ENCODE results near the gene STEAP1B.
"Not testable (repeated sequence)": the region's sequence is repeated elsewhere in the genome, so short reads cannot be mapped to it uniquely, and the experiment has no call there.

The STEAP1B gene

DNA sequence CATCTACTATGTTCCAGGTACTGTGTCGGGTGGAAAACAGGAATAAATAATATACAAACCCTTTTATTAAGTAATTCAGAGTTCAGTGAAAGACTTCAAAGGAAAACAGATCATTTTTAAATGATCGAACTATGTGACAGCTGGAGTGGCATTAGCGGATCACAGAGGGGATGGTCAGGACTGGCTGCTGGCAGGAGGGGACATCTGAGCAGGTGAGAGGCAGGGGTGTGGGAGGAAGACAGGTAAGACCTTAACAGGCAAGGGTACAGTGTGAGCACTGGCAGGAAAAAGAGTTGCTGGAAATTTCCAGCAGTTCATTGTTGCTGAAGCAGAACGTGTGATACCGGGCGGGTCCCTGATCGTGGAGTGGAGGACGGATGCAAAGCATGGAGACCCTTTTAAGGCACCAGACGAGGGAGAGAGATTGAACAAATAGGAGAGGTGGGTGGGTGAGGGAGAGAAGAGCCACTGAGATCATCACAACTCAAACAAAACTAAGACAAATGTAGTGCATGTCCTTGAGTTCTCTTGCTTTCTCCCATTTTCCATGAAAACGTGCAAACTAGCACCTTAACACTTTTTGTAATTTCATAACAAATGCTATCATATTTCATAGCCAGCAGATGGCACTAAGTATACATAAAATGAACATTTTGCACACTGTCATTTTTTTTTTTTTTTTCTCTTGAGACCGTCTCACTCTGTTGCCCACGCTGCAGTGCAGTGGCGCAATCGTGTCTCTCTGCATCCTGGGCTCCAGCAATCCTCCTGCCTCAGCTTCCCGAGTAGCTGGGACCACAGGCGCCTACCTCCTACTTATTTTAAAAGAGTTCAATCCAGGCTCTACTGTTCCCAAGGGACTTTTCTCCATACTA, 23.7 kb upstream of the STEAP1B start:
- not testable (repeated sequence) for H3K9ac ChIP-seq (ENCODE audit: low read length); H3K27me3 ChIP-seq (ENCODE audit: control insufficient read depth in 1 of 2, insufficient read depth in 2 of 2, low read length in 2 of 2); H3K4me1 ChIP-seq (ENCODE audit: insufficient read depth, low read length); H3K9me3 ChIP-seq (ENCODE audit: low read length); H3K27ac ChIP-seq (ENCODE audit: low read depth, low read length); H3K36me3 ChIP-seq (ENCODE audit: insufficient read depth, low read length); H3K4me3 ChIP-seq (ENCODE audit: low read depth in 1 of 2, low read length in 2 of 2)

- H3K27me3 ChIP-seq (ENCODE audit: control insufficient read depth in 1 of 2, insufficient read depth in 2 of 2, low read length in 2 of 2); H3K4me1 ChIP-seq (ENCODE audit: insufficient read depth, low read length); H3K9me3 ChIP-seq (ENCODE audit: low read length); H3K27ac ChIP-seq (ENCODE audit: low read depth, low read length); H3K4me3 ChIP-seq (ENCODE audit: low read depth in 1 of 2, low read length in 2 of 2); H3K36me3 ChIP-seq (ENCODE audit: insufficient read depth, low read length); H3K9ac ChIP-seq (ENCODE audit: low read length): not testable (repeated sequence)
These were observed 19.6 kb upstream of the STEAP1B start for GRCh38 chr7:22519560-22519959.

- not testable (repeated sequence) for H3K27me3 ChIP-seq (ENCODE audit: control insufficient read depth in 1 of 2, insufficient read depth in 2 of 2, low read length in 2 of 2); H3K4me1 ChIP-seq (ENCODE audit: insufficient read depth, low read length); H3K9ac ChIP-seq (ENCODE audit: low read length); H3K9me3 ChIP-seq (ENCODE audit: low read length); H3K36me3 ChIP-seq (ENCODE audit: insufficient read depth, low read length); H3K4me3 ChIP-seq (ENCODE audit: low read depth in 1 of 2, low read length in 2 of 2); H3K27ac ChIP-seq (ENCODE audit: low read depth, low read length)
These were observed 17.0 kb upstream of the STEAP1B start for GRCh38 chr7:22516950-22517349.

DNA sequence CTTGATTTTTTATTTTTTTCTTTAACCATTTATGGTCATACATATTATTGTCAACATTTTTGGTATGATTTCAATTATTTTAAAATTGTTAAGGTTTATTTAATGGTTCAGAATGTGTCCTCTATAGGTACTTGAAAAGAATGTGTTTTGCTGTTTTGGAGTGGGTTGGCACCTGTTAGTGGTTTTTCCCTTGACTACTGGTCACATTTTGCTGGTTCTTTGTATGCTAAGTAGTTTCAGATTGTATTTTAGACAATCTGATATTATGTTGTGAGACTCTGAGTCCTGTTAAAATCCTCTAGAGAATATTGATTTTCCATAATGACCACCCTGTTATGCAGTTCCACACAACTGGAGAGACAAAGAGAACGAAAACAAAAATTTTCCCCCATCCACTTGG, 15.0 kb upstream of the STEAP1B start:
- H3K27me3 ChIP-seq (ENCODE audit: control insufficient read depth in 1 of 2, insufficient read depth in 2 of 2, low read length in 2 of 2); H3K9me3 ChIP-seq (ENCODE audit: low read length); H3K4me1 ChIP-seq (ENCODE audit: insufficient read depth, low read length); H3K27ac ChIP-seq (ENCODE audit: low read depth, low read length); H3K4me3 ChIP-seq (ENCODE audit: low read depth in 1 of 2, low read length in 2 of 2); H3K9ac ChIP-seq (ENCODE audit: low read length); H3K36me3 ChIP-seq (ENCODE audit: insufficient read depth, low read length): not testable (repeated sequence)

DNA sequence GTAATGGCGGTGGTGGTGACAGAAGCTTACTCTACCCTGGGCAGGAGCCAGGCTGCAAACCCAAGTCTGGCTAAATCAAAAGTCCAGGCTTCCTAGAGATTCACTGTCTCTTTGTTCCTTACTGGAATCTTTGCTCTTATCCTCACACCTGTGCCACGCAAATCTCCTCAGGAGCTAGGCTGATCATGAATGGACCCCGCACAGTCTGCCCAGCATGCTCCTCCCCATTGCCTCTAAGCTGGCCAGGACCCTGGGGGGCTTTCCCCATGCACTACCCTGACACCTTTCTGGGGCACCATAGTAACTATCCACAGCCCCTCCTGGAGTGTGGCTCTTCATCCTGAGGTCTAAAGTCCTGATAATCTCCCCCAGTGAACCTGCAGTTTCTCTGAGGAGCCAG, 7.3 kb upstream of the STEAP1B start:
- H3K4me1 ChIP-seq (ENCODE audit: insufficient read depth, low read length); H3K9me3 ChIP-seq (ENCODE audit: low read length); H3K27me3 ChIP-seq (ENCODE audit: control insufficient read depth in 1 of 2, insufficient read depth in 2 of 2, low read length in 2 of 2); H3K4me3 ChIP-seq (ENCODE audit: low read depth in 1 of 2, low read length in 2 of 2); H3K9ac ChIP-seq (ENCODE audit: low read length); H3K36me3 ChIP-seq (ENCODE audit: insufficient read depth, low read length); H3K27ac ChIP-seq (ENCODE audit: low read depth, low read length): not testable (repeated sequence)

GRCh38 chr7:22506316-22507020, 6.5 kb upstream of the STEAP1B start:
- not testable (repeated sequence) for H3K9ac ChIP-seq (ENCODE audit: low read length); H3K9me3 ChIP-seq (ENCODE audit: low read length); H3K36me3 ChIP-seq (ENCODE audit: insufficient read depth, low read length); H3K27ac ChIP-seq (ENCODE audit: low read depth, low read length); H3K27me3 ChIP-seq (ENCODE audit: control insufficient read depth in 1 of 2, insufficient read depth in 2 of 2, low read length in 2 of 2); H3K4me3 ChIP-seq (ENCODE audit: low read depth in 1 of 2, low read length in 2 of 2); H3K4me1 ChIP-seq (ENCODE audit: insufficient read depth, low read length)

DNA sequence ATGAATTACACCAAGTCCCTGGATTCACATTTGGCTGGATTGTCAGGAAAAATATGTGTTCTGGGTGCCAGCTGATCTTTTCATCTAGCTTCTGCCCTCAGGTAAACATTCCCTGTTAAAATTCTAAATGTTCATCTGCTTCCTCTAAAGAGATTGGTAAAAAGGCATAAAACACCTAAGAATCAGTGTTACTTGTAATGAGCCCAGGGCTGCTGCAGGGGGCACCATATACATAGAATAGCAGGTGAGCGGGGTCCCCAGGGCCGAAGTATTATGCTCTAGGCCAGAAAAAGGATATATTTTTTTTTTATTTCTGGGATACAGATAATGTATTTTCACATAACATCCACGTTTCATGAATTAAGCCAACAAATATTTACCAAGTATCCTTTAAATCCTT, 4.5 kb upstream of the STEAP1B start:
- not testable (repeated sequence) for H3K4me1 ChIP-seq (ENCODE audit: insufficient read depth, low read length); H3K9ac ChIP-seq (ENCODE audit: low read length); H3K9me3 ChIP-seq (ENCODE audit: low read length); H3K27ac ChIP-seq (ENCODE audit: low read depth, low read length); H3K27me3 ChIP-seq (ENCODE audit: control insufficient read depth in 1 of 2, insufficient read depth in 2 of 2, low read length in 2 of 2); H3K36me3 ChIP-seq (ENCODE audit: insufficient read depth, low read length); H3K4me3 ChIP-seq (ENCODE audit: low read depth in 1 of 2, low read length in 2 of 2)

DNA sequence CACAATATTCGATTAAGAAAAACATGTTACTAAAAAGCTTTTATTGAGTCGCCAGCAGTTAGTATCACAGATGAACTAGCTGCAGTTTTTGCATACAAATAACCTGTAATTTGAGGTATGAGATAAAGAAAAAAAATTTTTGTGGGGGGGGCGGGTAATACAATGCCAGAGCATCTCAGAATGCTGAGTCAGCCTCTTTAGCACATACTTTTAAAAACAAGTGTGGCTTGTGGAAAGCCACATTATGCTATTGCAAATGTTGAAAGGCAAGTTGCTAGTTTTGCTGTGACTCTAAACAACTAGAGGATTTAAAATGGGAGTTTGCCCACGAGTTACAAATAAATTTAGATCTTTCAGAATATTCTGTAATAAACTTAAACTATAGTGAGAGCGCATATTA, 2.1 kb upstream of the STEAP1B start:
- H3K9ac ChIP-seq (ENCODE audit: low read length); H3K27ac ChIP-seq (ENCODE audit: low read depth, low read length): not testable (repeated sequence)

DNA sequence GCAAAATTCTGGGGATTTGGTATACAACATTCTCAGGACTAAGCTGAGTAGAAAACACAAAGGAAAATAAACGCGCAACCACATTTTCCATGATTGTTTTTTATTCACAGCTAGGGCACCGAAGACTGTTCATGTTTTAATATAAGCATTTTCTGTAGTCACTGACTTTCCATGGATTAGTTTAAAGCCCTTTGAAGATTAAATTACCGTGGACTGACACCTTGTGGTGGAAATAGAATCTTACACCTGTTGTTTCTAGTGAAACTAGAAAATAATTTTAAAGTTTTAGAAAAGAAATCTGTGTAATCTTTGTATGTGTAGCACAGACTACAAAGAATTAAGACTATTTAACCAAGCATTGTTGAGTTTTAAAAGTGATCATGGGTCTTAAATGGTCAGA, 1.3 kb upstream of the STEAP1B start:
- not testable (repeated sequence) for H3K36me3 ChIP-seq (ENCODE audit: insufficient read depth, low read length); H3K9ac ChIP-seq (ENCODE audit: low read length); H3K27me3 ChIP-seq (ENCODE audit: control insufficient read depth in 1 of 2, insufficient read depth in 2 of 2, low read length in 2 of 2); H3K9me3 ChIP-seq (ENCODE audit: low read length); H3K27ac ChIP-seq (ENCODE audit: low read depth, low read length); H3K4me1 ChIP-seq (ENCODE audit: insufficient read depth, low read length); H3K4me3 ChIP-seq (ENCODE audit: low read depth in 1 of 2, low read length in 2 of 2)

More for the DNA sequence above, 2.1 kb upstream of the STEAP1B start:
- H3K4me3 ChIP-seq (ENCODE audit: low read depth in 1 of 2, low read length in 2 of 2); H3K9me3 ChIP-seq (ENCODE audit: low read length); H3K4me1 ChIP-seq (ENCODE audit: insufficient read depth, low read length); H3K27me3 ChIP-seq (ENCODE audit: control insufficient read depth in 1 of 2, insufficient read depth in 2 of 2, low read length in 2 of 2); H3K36me3 ChIP-seq (ENCODE audit: insufficient read depth, low read length): not testable (repeated sequence)

DNA sequence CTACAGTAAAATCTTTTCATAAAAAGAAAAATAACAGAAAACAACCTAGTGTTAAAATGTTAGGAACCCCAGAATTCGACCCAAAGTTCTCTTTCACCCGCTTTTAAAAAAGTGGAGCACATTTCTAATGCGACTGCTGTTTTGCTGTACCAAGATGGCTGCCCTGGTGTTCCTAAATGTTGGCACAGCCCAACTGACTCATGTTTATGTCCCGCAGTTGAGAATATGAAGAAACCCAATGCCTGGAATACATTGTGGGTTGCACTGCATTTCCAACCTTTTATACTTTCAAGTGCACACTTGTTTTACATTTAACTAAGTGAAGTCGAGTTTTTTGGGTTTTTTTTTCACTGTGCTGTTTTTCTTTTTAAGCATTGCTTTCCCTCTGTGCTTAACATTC, 944 bp downstream of the STEAP1B start:
- H3K36me3 ChIP-seq (ENCODE audit: insufficient read depth, low read length), result no peaks in the 10 kb centered on the region
- H3K9me3 ChIP-seq (ENCODE audit: low read length), result no peaks in the 10 kb centered on the region
- H3K4me3 ChIP-seq (ENCODE audit: low read depth in 1 of 2, low read length in 2 of 2), result no peak overlapping the region
- no peak overlapping the region for H3K9ac ChIP-seq (ENCODE audit: low read length)
- no peak overlapping the region for H3K27ac ChIP-seq (ENCODE audit: low read depth, low read length)
- no peaks in the 10 kb centered on the region for H3K4me1 ChIP-seq (ENCODE audit: insufficient read depth, low read length)
- H3K27me3 ChIP-seq (ENCODE audit: control insufficient read depth in 1 of 2, insufficient read depth in 2 of 2, low read length in 2 of 2), result no peaks in the 10 kb centered on the region

DNA sequence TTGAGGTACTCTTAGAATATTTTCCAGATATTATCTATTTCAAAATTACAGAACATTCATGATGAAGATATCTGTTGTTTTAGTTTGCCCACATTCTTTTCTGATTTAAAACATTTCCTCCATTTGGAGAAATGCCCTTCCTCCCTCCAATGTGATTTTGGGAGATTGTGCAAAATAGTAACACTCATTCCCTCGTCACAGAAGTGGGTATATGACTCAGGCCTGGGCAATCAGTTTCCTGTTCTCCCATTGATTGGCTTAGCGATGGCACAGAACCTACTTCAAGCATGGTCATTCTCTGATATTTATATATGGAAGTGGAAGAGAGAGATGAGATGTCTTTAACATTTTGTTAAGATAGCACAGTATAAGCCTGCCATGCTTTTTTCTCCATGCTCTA, 3.1 kb downstream of the STEAP1B start:
- H3K27me3 ChIP-seq (ENCODE audit: control insufficient read depth in 1 of 2, insufficient read depth in 2 of 2, low read length in 2 of 2); H3K4me1 ChIP-seq (ENCODE audit: insufficient read depth, low read length); H3K9me3 ChIP-seq (ENCODE audit: low read length); H3K4me3 ChIP-seq (ENCODE audit: low read depth in 1 of 2, low read length in 2 of 2); H3K36me3 ChIP-seq (ENCODE audit: insufficient read depth, low read length); H3K27ac ChIP-seq (ENCODE audit: low read depth, low read length); H3K9ac ChIP-seq (ENCODE audit: low read length): not testable (repeated sequence)

DNA sequence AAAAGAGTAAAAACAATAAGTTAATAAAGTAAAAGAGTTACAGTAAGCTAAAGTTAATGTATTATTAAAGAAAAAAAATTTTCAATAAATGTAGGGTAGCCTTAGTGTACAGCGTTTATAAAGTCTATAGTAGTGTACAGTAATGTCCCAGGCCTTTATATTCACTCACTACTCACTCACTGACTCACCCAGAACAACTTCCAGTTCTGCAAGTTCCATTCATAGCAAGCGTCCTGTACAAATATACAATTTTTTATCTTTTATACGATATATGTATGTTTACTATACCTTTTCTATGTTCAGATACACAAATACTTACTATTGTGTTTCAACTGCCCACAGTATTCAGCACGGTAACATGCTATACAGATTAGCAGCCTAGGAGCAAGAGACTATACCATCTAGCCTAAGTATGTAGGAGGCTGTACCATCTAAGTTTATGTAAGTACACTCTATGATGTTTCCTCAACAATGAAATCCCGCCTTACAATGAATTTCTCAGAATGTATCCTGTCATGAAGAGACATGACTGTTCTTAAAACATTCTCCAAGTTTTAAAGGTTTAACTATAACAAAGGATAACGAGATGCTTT, 3.6 kb downstream of the STEAP1B start:
- not testable (repeated sequence) for H3K36me3 ChIP-seq (ENCODE audit: insufficient read depth, low read length); H3K9me3 ChIP-seq (ENCODE audit: low read length); H3K27ac ChIP-seq (ENCODE audit: low read depth, low read length); H3K9ac ChIP-seq (ENCODE audit: low read length); H3K27me3 ChIP-seq (ENCODE audit: control insufficient read depth in 1 of 2, insufficient read depth in 2 of 2, low read length in 2 of 2); H3K4me3 ChIP-seq (ENCODE audit: low read depth in 1 of 2, low read length in 2 of 2); H3K4me1 ChIP-seq (ENCODE audit: insufficient read depth, low read length)
